NCI-H1048 (cell line): Measurements from ENCODE around the gene FOXG1.

Source experiments
- DNase-seq: peaks from one replicate; lab custom pipeline; 2025; lab: John Stamatoyannopoulos, UW

Gene FOXG1

GRCh38 chr14:28766469-28766955, at the start of gene FOXG1:
TSS of gene FOXG1 (plus strand) at chr14:28766787. CDS start at chr14:28767280, 493 bp downstream.
- no peak for DNase-seq

DNA sequence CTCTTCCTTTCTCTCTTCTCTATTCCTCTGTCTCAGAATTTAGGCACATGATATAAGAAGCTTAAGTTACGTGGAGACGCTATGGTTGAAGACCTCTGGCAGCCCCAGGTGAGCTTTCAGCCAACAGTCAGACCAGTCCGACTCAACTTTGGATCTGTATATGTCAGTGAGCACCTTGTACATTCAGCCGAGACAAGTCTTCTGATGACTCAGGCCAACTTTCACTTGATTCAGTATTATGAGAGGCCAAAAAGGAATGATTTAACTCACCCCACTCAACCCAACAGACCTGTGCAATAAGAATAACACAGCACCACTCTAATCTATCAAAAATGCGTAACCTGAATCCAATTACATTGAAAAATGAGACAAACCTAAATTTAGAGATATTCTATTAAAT, 47.5 kb upstream of the FOXG1 start:
- no peak for DNase-seq

GRCh38 chr14:28731358-28731757, 35.2 kb upstream of the FOXG1 start:
- no peak for DNase-seq

GRCh38 chr14:28742171-28742846, 24.3 kb upstream of the FOXG1 start:
- no peak for DNase-seq

DNA sequence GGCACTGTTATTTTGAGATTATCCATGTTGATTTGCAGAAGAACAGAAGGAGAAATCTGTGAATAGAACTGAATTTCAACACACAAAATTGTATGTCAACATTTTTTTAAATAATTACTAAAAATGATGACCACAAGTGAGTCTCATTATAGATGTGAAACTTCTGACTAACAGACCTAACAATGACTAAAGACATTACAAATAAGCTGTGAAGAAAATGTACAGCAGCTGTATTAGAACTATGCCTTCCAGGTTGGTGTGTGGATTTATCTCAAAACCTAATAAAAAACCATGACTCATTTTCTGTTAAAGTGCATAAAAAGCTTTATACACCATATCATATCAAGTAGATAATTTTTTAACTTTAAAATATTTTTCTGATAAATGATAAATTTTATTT, 22.5 kb upstream of the FOXG1 start:
- no peak for DNase-seq

DNA sequence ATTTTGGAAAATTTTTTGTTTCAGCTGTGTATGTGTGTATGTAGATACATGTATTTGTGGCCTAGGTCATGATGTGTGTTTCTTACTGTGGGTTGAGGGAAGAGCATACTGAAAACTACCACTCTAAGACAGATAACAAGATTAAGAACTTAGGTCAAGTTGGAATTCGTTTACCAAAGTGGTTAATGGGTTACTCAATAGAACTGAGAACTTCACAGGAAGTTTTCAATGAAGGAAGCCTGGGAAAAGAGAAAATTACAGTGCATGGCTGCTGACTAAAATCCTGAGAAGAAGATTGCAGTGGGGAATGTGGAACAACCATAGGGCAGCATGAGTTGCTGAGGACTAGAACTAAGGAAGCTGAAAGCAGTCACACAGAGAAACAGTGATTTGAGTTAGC, 21.4 kb upstream of the FOXG1 start:
- DNase-seq, result no peak

DNA sequence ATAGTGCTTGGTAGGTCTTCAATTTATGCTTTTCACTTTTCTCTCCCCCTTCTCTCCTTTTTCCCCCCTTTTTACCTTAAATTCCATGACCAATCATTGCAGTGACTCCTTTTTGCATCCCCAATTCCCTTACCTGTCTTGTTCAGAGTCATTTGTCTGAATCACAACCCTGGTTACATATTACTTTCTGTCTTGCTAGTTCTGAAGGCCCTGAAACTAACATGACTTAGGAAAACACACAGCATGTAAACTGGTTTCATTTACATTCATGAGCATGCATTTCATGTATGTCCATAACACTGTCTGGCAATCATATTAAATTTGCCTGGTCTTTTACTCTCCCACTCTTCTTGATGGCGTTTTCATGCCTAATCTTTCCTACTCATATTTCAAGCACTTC, 20.3 kb upstream of the FOXG1 start:
- DNase-seq, result no peak

GRCh38 chr14:28751467-28752058, 15.0 kb upstream of the FOXG1 start:
- peak; percentile 48 for DNase-seq

DNA sequence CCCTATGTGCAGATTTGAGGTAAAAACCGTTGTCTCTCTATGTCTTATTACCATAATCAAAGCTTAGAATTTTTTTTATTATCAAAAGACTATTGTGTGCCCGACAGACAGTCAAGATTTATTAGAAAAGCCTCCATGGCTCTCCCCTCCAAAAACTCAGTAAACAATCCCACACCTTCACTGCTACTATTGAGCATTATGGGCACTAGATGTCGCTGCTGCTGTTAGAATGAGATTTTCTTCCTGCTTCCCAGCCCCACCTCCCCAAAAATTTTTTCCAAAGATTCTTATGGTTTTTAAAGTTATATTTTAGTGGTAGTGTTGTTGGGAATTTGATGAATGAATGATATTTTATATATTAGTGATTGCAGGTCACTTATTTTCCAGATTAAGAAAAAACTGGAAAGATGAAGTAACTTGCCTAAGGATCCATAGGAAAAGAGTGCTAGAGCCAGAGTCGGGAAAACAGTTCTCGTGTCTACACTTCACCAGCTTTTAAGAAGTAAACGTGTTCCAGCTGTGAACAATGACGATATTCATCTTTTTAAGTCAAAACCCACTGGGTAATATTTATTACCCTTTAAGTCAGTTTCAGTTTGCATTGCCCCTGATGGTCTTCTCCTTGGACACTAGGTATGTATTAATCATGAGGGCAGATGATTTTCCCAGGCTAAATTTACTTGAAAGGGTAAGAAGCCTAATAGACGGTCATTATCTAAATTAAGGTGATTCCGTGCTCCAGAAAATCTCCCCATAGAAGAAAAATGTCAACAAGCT, 12.2 kb upstream of the FOXG1 start:
- DNase-seq, result no peak

GRCh38 chr14:28755198-28755815, 11.3 kb upstream of the FOXG1 start:
- DNase-seq, result no peak

- no peak for DNase-seq
Measured at GRCh38 chr14:28755884-28756268, 10.7 kb upstream of the FOXG1 start.

DNA sequence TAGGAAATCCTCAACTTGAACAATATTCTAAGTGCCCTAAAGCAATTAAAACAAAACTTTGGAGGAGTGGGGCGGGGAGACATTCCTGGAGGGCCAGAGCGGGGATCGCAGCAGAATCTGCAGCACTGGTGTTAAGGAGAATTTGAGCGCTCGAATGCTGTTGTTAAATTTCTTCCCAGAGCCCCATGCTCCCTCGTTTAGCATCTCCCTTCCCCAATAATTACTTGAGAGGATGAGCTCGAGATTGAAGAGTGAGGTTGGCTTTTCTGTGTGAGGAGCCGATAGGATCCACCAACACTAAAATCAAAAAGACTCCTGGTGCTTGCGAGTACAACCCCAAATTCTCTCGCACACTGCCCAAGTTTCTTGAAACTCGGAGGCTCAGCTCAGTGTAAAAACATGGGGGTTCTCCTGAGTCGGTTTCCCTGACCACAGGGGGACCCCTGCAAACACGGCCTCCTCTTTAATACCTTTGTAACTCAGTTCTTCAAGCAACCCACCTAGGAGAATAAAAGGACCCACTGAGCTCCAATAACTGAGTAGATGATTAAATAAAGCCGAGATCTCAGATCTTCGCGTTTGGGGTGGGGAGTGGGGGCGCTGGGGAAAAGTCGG, 10.2 kb upstream of the FOXG1 start:
- DNase-seq, result no peak

DNA sequence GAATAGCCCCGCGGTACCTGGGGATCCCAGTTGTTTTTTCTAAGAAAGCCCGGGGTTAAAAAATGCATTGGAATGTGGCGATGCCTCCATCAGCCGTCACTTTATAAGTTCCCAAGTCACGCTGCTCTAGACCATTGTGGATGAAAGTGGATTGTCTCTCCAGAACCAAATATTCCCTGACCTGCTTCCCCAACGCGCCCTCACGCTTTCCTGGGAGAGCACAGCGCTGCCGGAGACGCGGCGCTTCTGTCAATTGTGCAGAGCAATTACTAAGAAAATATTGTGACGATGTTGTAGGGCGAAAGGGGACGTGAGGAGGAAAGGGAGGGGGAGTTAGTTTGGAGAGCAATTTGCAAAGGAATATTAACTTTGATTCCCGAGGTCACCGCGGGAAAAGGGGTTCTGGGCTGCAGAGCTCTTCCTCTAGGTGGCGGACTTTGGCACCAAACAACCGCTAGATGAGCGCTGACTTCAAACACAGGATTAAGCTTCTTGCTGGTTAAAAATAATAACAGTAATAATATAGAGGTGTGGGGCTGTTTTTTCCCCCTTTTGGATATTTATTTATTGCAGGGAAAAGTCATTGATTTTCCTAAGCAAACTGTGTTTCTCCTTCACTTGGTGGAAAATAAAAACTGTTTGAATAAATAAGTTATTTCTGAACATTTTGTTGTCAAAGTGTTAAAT, 9.6 kb upstream of the FOXG1 start:
- no peak for DNase-seq

DNA sequence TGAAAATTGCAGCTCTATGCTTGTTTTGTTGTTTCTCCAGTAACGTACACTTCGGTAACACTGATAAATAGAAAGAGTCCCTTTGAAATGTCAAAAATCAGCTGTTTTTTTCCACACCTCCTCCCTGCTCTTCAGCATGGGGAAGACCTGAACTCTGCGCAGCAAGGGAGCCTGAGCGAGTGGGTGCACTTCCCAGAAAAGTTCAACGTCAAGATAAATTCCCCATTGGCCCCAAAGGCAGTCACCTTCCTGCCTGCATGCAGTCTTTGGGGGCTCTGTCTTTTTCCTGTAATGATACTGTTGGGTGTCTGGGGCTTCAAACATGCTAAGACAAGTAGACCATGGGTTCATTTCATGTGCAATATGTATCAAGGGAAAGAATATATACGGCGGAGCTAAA, 8.8 kb upstream of the FOXG1 start:
- DNase-seq, result no peak

DNA sequence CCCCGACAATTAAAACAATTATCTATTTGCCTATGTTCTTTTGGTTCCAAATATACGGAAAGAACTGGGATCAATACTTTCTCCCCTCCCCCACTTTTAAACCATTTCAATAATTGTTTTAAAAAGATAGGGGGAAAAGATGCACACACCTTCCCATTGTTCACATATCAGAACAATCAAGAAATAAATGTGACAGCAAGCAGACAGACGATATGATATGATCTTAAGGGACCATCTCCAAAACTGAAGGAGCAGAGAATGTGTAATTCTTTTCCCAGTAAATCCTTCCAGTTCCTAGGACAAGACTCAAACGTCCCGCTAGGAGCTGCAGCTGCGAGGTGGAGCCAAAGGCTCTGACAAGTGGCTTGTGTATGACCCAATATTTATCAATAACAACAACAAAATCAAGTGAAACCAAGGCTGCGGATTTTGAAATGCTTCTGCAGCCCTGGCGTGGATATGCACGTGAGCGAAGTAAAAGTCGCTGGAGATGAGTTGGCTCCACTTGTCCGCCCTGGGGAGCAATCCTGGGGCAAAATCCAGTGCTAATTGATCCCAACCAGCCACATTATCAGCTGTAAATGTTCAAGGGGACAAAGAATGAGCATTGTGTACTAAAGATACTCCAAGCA, 8.2 kb upstream of the FOXG1 start:
- DNase-seq, result no peak

DNA sequence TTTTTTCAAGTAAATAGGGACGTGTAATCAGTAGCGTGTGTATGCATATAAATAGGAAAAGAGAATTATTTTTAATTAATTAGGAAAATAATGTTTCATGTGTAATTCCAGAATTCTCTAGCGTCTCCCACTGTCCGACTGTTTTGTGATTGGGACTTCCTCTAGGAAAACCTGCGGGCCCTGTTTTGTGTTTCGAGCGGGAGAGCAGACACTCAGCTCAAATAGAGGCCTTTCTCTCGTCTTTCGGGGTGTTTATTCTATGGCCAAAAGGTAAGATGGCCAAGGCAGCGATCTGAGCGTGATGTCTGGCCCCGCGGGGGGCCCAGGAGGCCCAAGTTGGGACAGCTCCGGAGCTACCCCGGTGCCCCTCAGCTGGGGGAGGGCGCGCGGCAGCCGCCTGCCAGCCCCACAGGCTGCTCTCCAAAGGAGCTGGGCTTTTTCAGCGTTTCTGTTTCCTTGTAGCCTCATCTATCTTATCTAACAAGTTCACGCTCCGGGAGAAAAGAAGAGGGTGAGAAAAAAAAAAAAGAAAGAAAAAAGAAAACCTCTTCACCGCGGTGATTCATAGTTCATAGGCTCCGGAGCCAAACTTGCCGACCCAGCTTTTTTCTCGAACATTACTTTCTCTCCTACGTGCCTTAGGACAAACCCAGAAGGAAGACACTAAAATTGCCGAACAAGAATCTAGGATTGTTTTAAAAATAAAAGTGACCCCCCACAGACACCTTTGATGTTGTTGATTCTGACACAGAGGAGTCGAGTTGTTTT, 7.5 kb upstream of the FOXG1 start:
- no peak for DNase-seq

DNA sequence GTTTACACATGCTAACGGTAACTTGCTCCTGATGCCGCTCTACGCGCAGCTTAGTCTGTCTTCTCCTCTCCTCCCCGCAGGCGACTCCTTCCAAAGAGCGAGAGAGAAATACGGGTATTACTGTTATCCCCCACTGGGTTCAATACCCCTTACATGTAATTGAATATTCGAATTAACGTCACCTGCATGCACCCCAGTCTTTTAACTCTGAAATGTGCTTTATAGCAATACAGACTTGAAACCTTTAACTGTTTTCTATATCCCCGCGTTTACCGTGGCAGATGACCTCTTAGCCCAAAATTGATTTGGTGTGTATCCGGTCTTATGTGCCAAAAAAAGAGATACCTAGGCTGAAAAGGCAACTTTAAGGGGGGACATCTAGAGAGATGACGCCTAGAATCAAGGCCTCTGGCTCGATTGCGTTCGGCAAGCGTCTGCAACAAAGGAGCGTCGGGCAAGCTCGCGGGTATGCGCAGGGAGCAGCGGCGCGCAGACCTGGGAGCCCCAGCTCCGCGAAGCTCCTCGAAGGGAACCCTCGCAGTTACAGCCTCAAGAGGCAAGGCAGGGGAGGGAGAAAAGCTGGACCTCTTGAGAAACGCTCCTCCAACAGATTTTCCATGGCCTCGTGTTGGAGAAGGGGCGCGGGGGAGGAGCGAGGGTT, 6.8 kb upstream of the FOXG1 start:
- no peak for DNase-seq

DNA sequence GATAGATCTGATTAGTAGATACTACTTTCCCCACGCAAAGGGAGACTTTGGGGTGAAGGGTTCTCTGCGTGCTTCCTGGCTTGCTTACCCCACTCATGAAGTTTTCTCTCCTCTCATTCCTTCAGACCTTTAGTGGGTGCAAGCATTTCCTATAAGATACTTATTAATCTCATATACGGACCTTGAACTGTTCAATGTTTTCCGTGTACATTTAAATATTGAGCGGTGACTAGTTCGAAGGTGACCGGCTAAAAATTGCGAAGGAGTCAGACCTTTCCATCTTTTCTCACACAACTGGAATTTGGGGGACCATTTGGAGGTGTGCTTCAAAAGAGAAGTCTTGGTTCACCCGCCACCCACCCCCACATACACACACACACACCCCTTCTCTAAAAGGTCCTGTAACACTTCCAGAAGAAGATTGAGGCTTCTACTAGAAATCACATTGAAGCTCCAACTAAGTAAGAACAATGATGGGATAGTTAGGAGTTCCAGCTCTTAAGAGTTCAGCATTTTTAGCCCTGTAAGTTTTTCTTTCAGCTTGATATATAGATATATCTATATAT, 6.1 kb upstream of the FOXG1 start:
- no peak for DNase-seq

- no peak for DNase-seq
Measured at GRCh38 chr14:28761438-28762291, 4.9 kb upstream of the FOXG1 start.
